ENCODE results near the gene TUB.
A peak's percentile ranks its signal among the peaks of the same experiment; 100 is the strongest.

Gene TUB

GRCh38 chr11:8080674-8081590 lies at the start of gene TUB:
TUB (plus strand) TSS chr11:8081211; CDS start chr11:8081511, 300 bp downstream.
- DNase-seq (ENCODE audit: extremely low read depth in 1 of 2, low read depth in 1 of 2), result no peak

- no peak for DNase-seq (ENCODE audit: extremely low read depth in 1 of 2, low read depth in 1 of 2)
Observed at GRCh38 chr11:8031248-8032115, 49.5 kb upstream of the TUB start.

- DNase-seq (ENCODE audit: extremely low read depth in 1 of 2, low read depth in 1 of 2), result no peak
Observed at GRCh38 chr11:8032122-8032521, 48.9 kb upstream of the TUB start.

- DNase-seq (ENCODE audit: extremely low read depth in 1 of 2, low read depth in 1 of 2), result no peak
Observed at GRCh38 chr11:8032576-8033304, 48.3 kb upstream of the TUB start.

- peak in 1 of 2 donors; percentile 13 for DNase-seq (ENCODE audit: extremely low read depth in 1 of 2, low read depth in 1 of 2)
Observed at GRCh38 chr11:8033305-8034105, 47.5 kb upstream of the TUB start.

- no peak for DNase-seq (ENCODE audit: extremely low read depth in 1 of 2, low read depth in 1 of 2)
Observed at GRCh38 chr11:8034106-8034585, 46.9 kb upstream of the TUB start.

GRCh38 chr11:8034604-8035190 lies 46.3 kb upstream of the TUB start:
- DNase-seq (ENCODE audit: extremely low read depth in 1 of 2, low read depth in 1 of 2), result no peak

- no peak for DNase-seq (ENCODE audit: extremely low read depth in 1 of 2, low read depth in 1 of 2)
Observed at GRCh38 chr11:8035200-8035855, 45.7 kb upstream of the TUB start.

- DNase-seq (ENCODE audit: extremely low read depth in 1 of 2, low read depth in 1 of 2), result no peak
Observed at GRCh38 chr11:8036002-8036802, 44.8 kb upstream of the TUB start.

GRCh38 chr11:8036986-8037385 lies 44.0 kb upstream of the TUB start:
- DNase-seq (ENCODE audit: extremely low read depth in 1 of 2, low read depth in 1 of 2), result no peak

GRCh38 chr11:8038393-8038792 lies 42.6 kb upstream of the TUB start:
- no peak for DNase-seq (ENCODE audit: extremely low read depth in 1 of 2, low read depth in 1 of 2)

- DNase-seq (ENCODE audit: extremely low read depth in 1 of 2, low read depth in 1 of 2), result no peak
Observed at GRCh38 chr11:8038811-8039529, 42.0 kb upstream of the TUB start.

GRCh38 chr11:8039530-8040260 lies 41.3 kb upstream of the TUB start:
- no peak for DNase-seq (ENCODE audit: extremely low read depth in 1 of 2, low read depth in 1 of 2)

GRCh38 chr11:8040261-8040920 lies 40.6 kb upstream of the TUB start:
- DNase-seq (ENCODE audit: extremely low read depth in 1 of 2, low read depth in 1 of 2), result no peak

- DNase-seq (ENCODE audit: extremely low read depth in 1 of 2, low read depth in 1 of 2), result no peak
Observed at GRCh38 chr11:8040921-8041285, 40.1 kb upstream of the TUB start.

GRCh38 chr11:8041576-8041975 lies 39.4 kb upstream of the TUB start:
- no peak for DNase-seq (ENCODE audit: extremely low read depth in 1 of 2, low read depth in 1 of 2)

GRCh38 chr11:8043756-8044155 lies 37.3 kb upstream of the TUB start:
- DNase-seq (ENCODE audit: extremely low read depth in 1 of 2, low read depth in 1 of 2), result no peak
